ENCODE results near the gene RER1.

- TF ChIP-seq, protein P1, sequence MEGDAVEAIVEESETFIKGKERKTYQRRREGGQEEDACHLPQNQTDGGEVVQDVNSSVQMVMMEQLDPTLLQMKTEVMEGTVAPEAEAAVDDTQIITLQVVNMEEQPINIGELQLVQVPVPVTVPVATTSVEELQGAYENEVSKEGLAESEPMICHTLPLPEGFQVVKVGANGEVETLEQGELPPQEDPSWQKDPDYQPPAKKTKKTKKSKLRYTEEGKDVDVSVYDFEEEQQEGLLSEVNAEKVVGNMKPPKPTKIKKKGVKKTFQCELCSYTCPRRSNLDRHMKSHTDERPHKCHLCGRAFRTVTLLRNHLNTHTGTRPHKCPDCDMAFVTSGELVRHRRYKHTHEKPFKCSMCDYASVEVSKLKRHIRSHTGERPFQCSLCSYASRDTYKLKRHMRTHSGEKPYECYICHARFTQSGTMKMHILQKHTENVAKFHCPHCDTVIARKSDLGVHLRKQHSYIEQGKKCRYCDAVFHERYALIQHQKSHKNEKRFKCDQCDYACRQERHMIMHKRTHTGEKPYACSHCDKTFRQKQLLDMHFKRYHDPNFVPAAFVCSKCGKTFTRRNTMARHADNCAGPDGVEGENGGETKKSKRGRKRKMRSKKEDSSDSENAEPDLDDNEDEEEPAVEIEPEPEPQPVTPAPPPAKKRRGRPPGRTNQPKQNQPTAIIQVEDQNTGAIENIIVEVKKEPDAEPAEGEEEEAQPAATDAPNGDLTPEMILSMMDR (IDR thresholded peaks at IDR 0.05; ENCODE audit: borderline replicate concordance, extremely low read depth, low read length, poor library complexity, severe bottlenecking) = no peak
- no peak for TF ChIP-seq EZH2 (IDR thresholded peaks at IDR 0.05; ENCODE audit: borderline replicate concordance, low read depth, low read length, severe bottlenecking)
Measured at GRCh38 chr1:2417833-2418225, 26.2 kb downstream of the RER1 start.
